ENCODE data around the gene SLC7A5. TPM values are rescaled to one million over a fixed set of nuclear protein-coding genes. Genes with fewer than 3 reads are reported as not detected.
"Not testable (repeated sequence)": the region's sequence is repeated elsewhere in the genome, so short reads cannot be mapped to it uniquely, and the experiment has no call there.

SLC7A5 gene
- polyA plus RNA-seq, 1 experiment, result 60.2 TPM

- CTCF ChIA-PET, result interaction anchor here (0.6 to 4.1 kb wide), 4 partner anchors 11 to 1313 kb away, joined by 3 to 27 read pairs (median 14); no protein-coding TSS in a partner anchor
- TF ChIP-seq, protein P1, sequence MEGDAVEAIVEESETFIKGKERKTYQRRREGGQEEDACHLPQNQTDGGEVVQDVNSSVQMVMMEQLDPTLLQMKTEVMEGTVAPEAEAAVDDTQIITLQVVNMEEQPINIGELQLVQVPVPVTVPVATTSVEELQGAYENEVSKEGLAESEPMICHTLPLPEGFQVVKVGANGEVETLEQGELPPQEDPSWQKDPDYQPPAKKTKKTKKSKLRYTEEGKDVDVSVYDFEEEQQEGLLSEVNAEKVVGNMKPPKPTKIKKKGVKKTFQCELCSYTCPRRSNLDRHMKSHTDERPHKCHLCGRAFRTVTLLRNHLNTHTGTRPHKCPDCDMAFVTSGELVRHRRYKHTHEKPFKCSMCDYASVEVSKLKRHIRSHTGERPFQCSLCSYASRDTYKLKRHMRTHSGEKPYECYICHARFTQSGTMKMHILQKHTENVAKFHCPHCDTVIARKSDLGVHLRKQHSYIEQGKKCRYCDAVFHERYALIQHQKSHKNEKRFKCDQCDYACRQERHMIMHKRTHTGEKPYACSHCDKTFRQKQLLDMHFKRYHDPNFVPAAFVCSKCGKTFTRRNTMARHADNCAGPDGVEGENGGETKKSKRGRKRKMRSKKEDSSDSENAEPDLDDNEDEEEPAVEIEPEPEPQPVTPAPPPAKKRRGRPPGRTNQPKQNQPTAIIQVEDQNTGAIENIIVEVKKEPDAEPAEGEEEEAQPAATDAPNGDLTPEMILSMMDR (IDR thresholded peaks at IDR 0.05; ENCODE audit: insufficient read depth, low read depth, low read length), result no peak
- Histone ChIP-seq H3K36me3 (ENCODE audit: control insufficient read depth, insufficient read depth, low read length) (peaks cover 10% of the 10 kb centered on the region), H3K27me3 (ENCODE audit: control insufficient read depth, insufficient read depth, low read length) (no peaks in the 10 kb centered on the region), H3K4me3 (ENCODE audit: low read depth, low read length) (no peak overlapping the region)
- POLR2A ChIA-PET, result no interaction called here
- no peak for DNase-seq (ENCODE audit: low read depth)
Observed at GRCh38 chr16:87864331-87864989, 4.8 kb downstream of the SLC7A5 start.

DNA sequence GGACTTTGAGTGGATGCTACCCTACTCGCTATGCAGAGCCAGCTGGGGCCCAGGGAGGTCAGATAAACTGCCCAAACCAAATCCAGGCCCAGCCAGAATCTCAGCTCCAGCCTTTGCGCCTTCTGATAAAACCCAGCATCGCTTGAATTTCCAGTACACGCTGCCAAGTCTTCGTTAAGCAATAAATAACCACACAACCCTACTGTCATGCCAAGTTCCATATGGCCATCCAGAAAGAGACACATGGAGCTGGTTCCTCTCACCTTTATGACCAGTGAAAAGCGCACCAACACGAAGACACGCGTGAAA, 6.0 kb downstream of the SLC7A5 start:
- peaks cover 10% of the 10 kb centered on the region for H3K36me3 ChIP-seq (ENCODE audit: control insufficient read depth, insufficient read depth, low read length)
- H3K27me3 ChIP-seq (ENCODE audit: control insufficient read depth, insufficient read depth, low read length); POLR2A ChIA-PET; H3K4me3 ChIP-seq (ENCODE audit: low read depth, low read length); DNase-seq (ENCODE audit: low read depth): not testable (repeated sequence)
- CTCF ChIA-PET, result interaction anchor here (4.0 to 4.8 kb wide), 2 partner anchors 13 to 84 kb away, joined by 11 to 28 read pairs; no protein-coding TSS in a partner anchor

- H3K4me3 ChIP-seq (ENCODE audit: low read depth, low read length); POLR2A ChIA-PET; H3K27me3 ChIP-seq (ENCODE audit: control insufficient read depth, insufficient read depth, low read length); DNase-seq (ENCODE audit: low read depth): not testable (repeated sequence)
- peaks cover 13% of the 10 kb centered on the region for H3K36me3 ChIP-seq (ENCODE audit: control insufficient read depth, insufficient read depth, low read length)
- CTCF ChIA-PET, result interaction anchor here (4.0 to 4.8 kb wide), 2 partner anchors 13 to 84 kb away, joined by 11 to 28 read pairs; no protein-coding TSS in a partner anchor
Observed at GRCh38 chr16:87862597-87863326, 6.5 kb downstream of the SLC7A5 start.

GRCh38 chr16:87861300-87862099, 7.8 kb downstream of the SLC7A5 start:
- POLR2A ChIA-PET; DNase-seq (ENCODE audit: low read depth); H3K4me3 ChIP-seq (ENCODE audit: low read depth, low read length); H3K27me3 ChIP-seq (ENCODE audit: control insufficient read depth, insufficient read depth, low read length): not testable (repeated sequence)
- CTCF ChIA-PET, result interaction anchor here (1.7 to 4.8 kb wide), 3 partner anchors 10 to 82 kb away, joined by 6 to 28 read pairs (median 11); no protein-coding TSS in a partner anchor
- H3K36me3 ChIP-seq (ENCODE audit: control insufficient read depth, insufficient read depth, low read length), result peaks cover 11% of the 10 kb centered on the region

DNA sequence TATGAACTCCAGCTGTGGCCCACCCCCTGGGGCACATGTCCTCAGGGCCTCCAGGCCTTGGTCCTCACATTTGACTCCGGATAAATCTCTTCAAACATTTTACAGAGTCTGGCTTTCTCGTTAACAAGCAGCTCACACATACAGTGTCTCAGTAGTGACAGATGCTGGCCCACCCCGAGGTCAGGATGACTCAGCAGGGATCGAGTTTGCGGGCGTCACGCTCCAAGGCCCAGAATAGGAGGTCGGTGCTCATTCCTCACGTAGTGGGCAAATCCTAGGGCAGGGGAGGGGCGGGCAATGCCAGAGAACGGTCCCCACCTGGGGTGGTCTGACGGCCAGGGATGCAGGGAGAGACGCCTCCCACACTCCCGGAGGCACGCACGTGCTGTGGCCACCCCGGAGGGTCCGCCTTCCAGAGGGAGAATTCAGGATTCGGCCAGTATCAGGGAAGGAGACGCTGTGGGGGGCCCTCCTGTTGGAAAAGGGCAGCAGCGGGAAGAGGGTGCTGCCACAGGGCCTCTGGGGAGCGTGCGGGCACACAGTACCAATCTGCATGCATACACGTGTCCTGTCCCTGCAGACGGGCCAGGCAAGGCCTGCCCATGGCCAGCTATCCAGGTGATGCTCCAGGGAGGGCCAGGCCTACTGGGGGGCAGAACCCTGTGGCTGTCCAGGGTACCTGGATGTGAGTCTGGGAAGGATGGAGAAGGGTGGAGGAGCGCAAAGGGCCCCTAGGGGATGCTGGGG, 8.6 kb downstream of the SLC7A5 start:
- TF ChIP-seq, protein P1 (IDR thresholded peaks at IDR 0.05; ENCODE audit: insufficient read depth, low read depth, low read length), result no peak
- Histone ChIP-seq H3K4me3 (ENCODE audit: low read depth, low read length) (no peak overlapping the region; the same call in 1 of the 2 replicates), H3K27me3 (ENCODE audit: control insufficient read depth, insufficient read depth, low read length) (no peaks in the 10 kb centered on the region), H3K36me3 (ENCODE audit: control insufficient read depth, insufficient read depth, low read length) (peaks cover 11% of the 10 kb centered on the region)
- DNase-seq (ENCODE audit: low read depth), result peak; percentile 37
- ChIA-PET POLR2A (interaction anchor here (0.7 kb wide), 1 partner anchor 646 kb away, joined by 3 read pairs; no protein-coding TSS in a partner anchor), CTCF (interaction anchor here (0.9 to 4.8 kb wide), 4 partner anchors 9 to 82 kb away, joined by 6 to 28 read pairs (median 8); partner anchors contain the start of gene SLC7A5)

GRCh38 chr16:87858151-87858993, 10.9 kb downstream of the SLC7A5 start:
- H3K27me3 ChIP-seq (ENCODE audit: control insufficient read depth, insufficient read depth, low read length); H3K4me3 ChIP-seq (ENCODE audit: low read depth, low read length); DNase-seq (ENCODE audit: low read depth); POLR2A ChIA-PET: not testable (repeated sequence)
- peaks cover 13% of the 10 kb centered on the region for H3K36me3 ChIP-seq (ENCODE audit: control insufficient read depth, insufficient read depth, low read length)
- CTCF ChIA-PET, result interaction anchor here (0.6 to 4.8 kb wide), 2 partner anchors 8 to 11 kb away, joined by 3 to 28 read pairs; partner anchors contain the start of gene SLC7A5

Measured in BJ (cell line).